GM12874 (cell line): Measurements from ENCODE around the gene ADAMTS1.

Experiments
- TF ChIP-seq, protein P1 (sequence below): IDR thresholded peaks from 2 replicates; pipeline ENCODE4 v1.5.1; 2011; ENCODE audit warnings: low read depth, mild to moderate bottlenecking, control low read depth, low read length, moderate library complexity; ENCODE audit not compliant: insufficient read depth

Gene ADAMTS1

DNA sequence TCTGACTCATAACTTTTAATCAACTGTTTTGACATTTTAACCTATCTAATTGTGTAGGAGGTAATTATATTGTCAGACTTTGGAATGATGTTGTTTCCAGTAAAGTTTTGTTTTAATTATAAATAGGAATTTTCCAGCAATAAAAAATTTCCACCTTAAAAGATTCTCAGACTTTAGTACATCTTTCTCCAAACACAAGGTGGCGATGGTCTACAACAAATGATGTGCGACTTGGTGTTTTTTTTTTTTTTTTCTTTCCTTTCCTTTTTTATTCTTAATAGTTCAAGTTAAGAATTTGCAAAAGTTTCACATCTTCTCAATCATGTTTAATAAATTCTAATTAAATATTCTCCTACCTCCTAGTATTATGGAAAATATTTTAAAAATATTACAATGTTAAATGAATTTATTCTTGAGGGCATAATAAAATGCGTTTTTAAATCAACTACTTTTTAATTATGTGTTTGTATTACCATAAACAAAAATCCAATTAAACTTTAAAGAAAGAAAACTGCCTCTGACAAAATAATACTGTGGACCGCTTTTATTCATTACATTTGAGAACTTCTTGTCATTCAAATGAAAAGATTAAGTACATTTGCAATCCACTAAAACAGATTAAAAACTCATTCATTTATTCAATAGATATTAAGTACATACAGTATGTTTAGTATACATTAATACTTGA, 4.4 kb upstream of the ADAMTS1 start:
- TF ChIP-seq, protein P1, sequence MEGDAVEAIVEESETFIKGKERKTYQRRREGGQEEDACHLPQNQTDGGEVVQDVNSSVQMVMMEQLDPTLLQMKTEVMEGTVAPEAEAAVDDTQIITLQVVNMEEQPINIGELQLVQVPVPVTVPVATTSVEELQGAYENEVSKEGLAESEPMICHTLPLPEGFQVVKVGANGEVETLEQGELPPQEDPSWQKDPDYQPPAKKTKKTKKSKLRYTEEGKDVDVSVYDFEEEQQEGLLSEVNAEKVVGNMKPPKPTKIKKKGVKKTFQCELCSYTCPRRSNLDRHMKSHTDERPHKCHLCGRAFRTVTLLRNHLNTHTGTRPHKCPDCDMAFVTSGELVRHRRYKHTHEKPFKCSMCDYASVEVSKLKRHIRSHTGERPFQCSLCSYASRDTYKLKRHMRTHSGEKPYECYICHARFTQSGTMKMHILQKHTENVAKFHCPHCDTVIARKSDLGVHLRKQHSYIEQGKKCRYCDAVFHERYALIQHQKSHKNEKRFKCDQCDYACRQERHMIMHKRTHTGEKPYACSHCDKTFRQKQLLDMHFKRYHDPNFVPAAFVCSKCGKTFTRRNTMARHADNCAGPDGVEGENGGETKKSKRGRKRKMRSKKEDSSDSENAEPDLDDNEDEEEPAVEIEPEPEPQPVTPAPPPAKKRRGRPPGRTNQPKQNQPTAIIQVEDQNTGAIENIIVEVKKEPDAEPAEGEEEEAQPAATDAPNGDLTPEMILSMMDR: no peak

- TF ChIP-seq, protein P1: no peak
These were observed 2.7 kb upstream of the ADAMTS1 start for GRCh38 chr21:26847921-26848320.

DNA sequence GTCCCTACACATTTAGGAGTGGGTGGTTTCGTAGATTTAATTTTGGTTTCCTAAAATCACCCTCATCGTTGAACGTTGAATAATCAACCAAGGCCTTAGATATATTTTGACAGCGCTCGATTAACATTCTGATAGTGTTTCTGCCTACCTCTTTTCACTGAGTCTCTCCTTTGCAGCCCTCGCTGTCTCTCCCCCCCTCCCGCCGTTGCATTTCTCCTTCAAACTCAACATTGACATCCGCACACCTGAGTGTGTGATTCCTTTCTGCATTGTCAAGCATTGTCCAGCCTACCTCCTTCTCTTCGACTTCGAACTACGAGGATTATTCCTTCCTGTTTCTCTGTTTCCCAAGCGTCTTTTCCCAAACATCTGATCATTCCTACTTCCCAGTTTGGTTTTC, 1.8 kb upstream of the ADAMTS1 start:
- TF ChIP-seq, protein P1: no peak

- TF ChIP-seq, protein P1: no peak
These were observed 1.1 kb upstream of the ADAMTS1 start for GRCh38 chr21:26846036-26846931.

DNA sequence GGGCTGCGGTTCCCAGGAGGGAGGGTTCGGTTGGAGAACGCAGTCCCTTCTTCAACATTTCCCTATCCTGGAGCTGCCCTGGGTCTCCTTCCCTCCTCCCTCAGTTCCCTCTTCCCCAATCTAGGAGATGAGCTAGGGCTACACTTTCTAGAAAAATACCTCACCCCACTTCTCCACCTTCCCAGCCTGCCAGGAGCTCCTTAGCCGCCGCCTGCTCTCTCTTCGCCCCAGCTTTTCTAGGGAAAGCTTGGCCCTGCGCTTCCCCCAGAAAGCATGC, 488 bp upstream of the ADAMTS1 start:
- TF ChIP-seq, protein P1: no peak

GRCh38 chr21:26844258-26845065, 747 bp downstream of the ADAMTS1 start:
- TF ChIP-seq, protein P1: no peak

GRCh38 chr21:26843933-26844257, 1.3 kb downstream of the ADAMTS1 start:
- TF ChIP-seq, protein P1: no peak
